Lower leg skin (tissue), 4 donors: Measurements from ENCODE around the gene FZD7. TPM values are rescaled to one million over a fixed set of nuclear protein-coding genes. Genes with fewer than 3 reads are reported as not detected.

Experiments
- DNase-seq, 2 donors: peaks; one replicate each; pipeline ENCODE4 v3.0.0-alpha.2; 2019; ENCODE audit warnings: low spot score in 2 of 2
- H3K4me3 ChIP-seq: fragments of 200-600 bp; sonication (generic); 2 replicates; pipeline ENCODE4 v1.5.1; 2017; ENCODE audit warnings: mild to moderate bottlenecking, low read depth; ENCODE audit not compliant: poor library complexity, severe bottlenecking
- CTCF ChIP-seq, 3 donors: fragments of 450-650 bp; IDR thresholded peaks; one replicate each; pipeline ENCODE4 v1.5.1; 2016; ENCODE audit warnings: antibody characterized with exemption in 3 of 3, mild to moderate bottlenecking in 3 of 3, moderate library complexity in 2 of 3
- POLR2A ChIP-seq, 2 donors: fragments of 450-650 bp; IDR thresholded peaks; one replicate each; pipeline ENCODE4 v1.6.1; 2016 to 2017; ENCODE audit warnings: antibody characterized with exemption in 2 of 2, mild to moderate bottlenecking in 1 of 2, moderate library complexity in 1 of 2
- WGBS, 2 donors: methylation state at CpG; one replicate each; pipeline ENCODE4 v1.1.5; 2018; 5-methylcytosine and 5-hydroxymethylcytosine counted together
- intact Hi-C: fragments of 100-400 bp; cut with DNase I; formaldehyde crosslinking; loops from one replicate; pipeline ENCODE4 v1.15.0; 2023; ENCODE audit warnings: low total_unique reads
- total RNA-seq, 4 donors: library from RNA; depleted of rRNA; stranded (reverse); fragments of >200 nt; gene quantifications; one replicate each; pipeline ENCODE4 v1.1.0, GENCODE V29; 2016

The FZD7 gene
- total RNA-seq, 4 donors from 2014 or later: 9.1 to 38.9 (median 22.1) TPM

- WGBS, 2 donors: 81 to 85% methylated on average over 1 of the region's 1 CpG
- H3K4me3 ChIP-seq: no peak overlapping the region
- intact Hi-C loops: no loop called here
- TF ChIP-seq POLR2A (IDR thresholded peaks at IDR 0.05) (no peak), CTCF (IDR thresholded peaks at IDR 0.05) (no peak)
- DNase-seq: no peak
Measured at GRCh38 chr2:202052235-202052634, 18.6 kb downstream of the FZD7 start.

GRCh38 chr2:202054679-202055078 lies 21.0 kb downstream of the FZD7 start:
- no peak overlapping the region for H3K4me3 ChIP-seq
- TF ChIP-seq CTCF (IDR thresholded peaks at IDR 0.05) (no peak), POLR2A (IDR thresholded peaks at IDR 0.05) (no peak)
- no peak for DNase-seq
- intact Hi-C loops: no loop called here
- WGBS, 2 donors: 70 to 76% methylated on average over 3 of the region's 3 CpGs

- DNase-seq: no peak
- WGBS, 2 donors: 45 to 46% methylated on average over 2 of the region's 2 CpGs
- no peak for TF ChIP-seq CTCF (IDR thresholded peaks at IDR 0.05)
- no peak for TF ChIP-seq POLR2A (IDR thresholded peaks at IDR 0.05)
- no peak overlapping the region for H3K4me3 ChIP-seq
- intact Hi-C loops: no loop called here
Measured at GRCh38 chr2:202056611-202057010, 23.0 kb downstream of the FZD7 start.

- no peak overlapping the region for H3K4me3 ChIP-seq
- intact Hi-C loops: no loop called here
- no peak for TF ChIP-seq POLR2A (IDR thresholded peaks at IDR 0.05)
- TF ChIP-seq CTCF (IDR thresholded peaks at IDR 0.05): no peak
- DNase-seq: no peak
- WGBS, 2 donors: 86 to 92% methylated on average over 3 of the region's 3 CpGs
Measured at GRCh38 chr2:202060218-202060617, 26.6 kb downstream of the FZD7 start.

- no peak for DNase-seq
- H3K4me3 ChIP-seq: no peak overlapping the region
- TF ChIP-seq POLR2A (IDR thresholded peaks at IDR 0.05) (no peak), CTCF (IDR thresholded peaks at IDR 0.05) (no peak)
- intact Hi-C loops: no loop called here
- WGBS, 2 donors: 97 to 100% methylated on average over 2 of the region's 2 CpGs
Measured at GRCh38 chr2:202061695-202062094, 28.0 kb downstream of the FZD7 start.

- no peak overlapping the region for H3K4me3 ChIP-seq
- TF ChIP-seq POLR2A (IDR thresholded peaks at IDR 0.05) (no peak), CTCF (IDR thresholded peaks at IDR 0.05) (no peak)
- intact Hi-C loops: no loop called here
- DNase-seq: no peak
- WGBS, 2 donors: 15 to 21% methylated on average over 3 of the region's 3 CpGs
Measured at GRCh38 chr2:202064171-202064880, 30.7 kb downstream of the FZD7 start.
